NCI-H82 treated with DMSO at 0.1 percent for 48 hours (cell line): ENCODE data around the gene MPDZ.
"Not testable (repeated sequence)": the region's sequence is repeated elsewhere in the genome, so short reads cannot be mapped to it uniquely, and the experiment has no call there.

Experiments
- DNase-seq: peaks from one replicate; lab custom pipeline; 2025; ENCODE audit not compliant: unreplicated experiment; lab: John Stamatoyannopoulos, UW

MPDZ gene

GRCh38 chr9:13268469-13268868 lies 11.0 kb downstream of the MPDZ start:
- DNase-seq = no peak

GRCh38 chr9:13267743-13268142 lies 11.7 kb downstream of the MPDZ start:
- no peak for DNase-seq

GRCh38 chr9:13266167-13266566 lies 13.3 kb downstream of the MPDZ start:
- no peak for DNase-seq

GRCh38 chr9:13264788-13265187 lies 14.7 kb downstream of the MPDZ start:
- no peak for DNase-seq

GRCh38 chr9:13263511-13263910 lies 16.0 kb downstream of the MPDZ start:
- DNase-seq = no peak

GRCh38 chr9:13252852-13253251 lies 26.6 kb downstream of the MPDZ start:
- DNase-seq = no peak

- no peak for DNase-seq
Observed at GRCh38 chr9:13244181-13244580, 35.3 kb downstream of the MPDZ start.

- DNase-seq = no peak
Observed at GRCh38 chr9:13241283-13241682, 38.2 kb downstream of the MPDZ start.

- DNase-seq = no peak
Observed at GRCh38 chr9:13239660-13240059, 39.8 kb downstream of the MPDZ start.

GRCh38 chr9:13239208-13239607 lies 40.3 kb downstream of the MPDZ start:
- no peak for DNase-seq

GRCh38 chr9:13234932-13235331 lies 44.6 kb downstream of the MPDZ start:
- DNase-seq = no peak

- DNase-seq = no peak
Observed at GRCh38 chr9:13228431-13228830, 51.1 kb downstream of the MPDZ start.

- no peak for DNase-seq
Observed at GRCh38 chr9:13224366-13224765, 55.1 kb downstream of the MPDZ start.

- DNase-seq = not testable (repeated sequence)
Observed at GRCh38 chr9:13222733-13223132, 56.8 kb downstream of the MPDZ start.

- DNase-seq = no peak
Observed at GRCh38 chr9:13221741-13222140, 57.8 kb downstream of the MPDZ start.

- no peak for DNase-seq
Observed at GRCh38 chr9:13220837-13221236, 58.7 kb downstream of the MPDZ start.

GRCh38 chr9:13215791-13216554 lies 63.5 kb downstream of the MPDZ start:
- DNase-seq = no peak

- DNase-seq = no peak
Observed at GRCh38 chr9:13213998-13214397, 65.5 kb downstream of the MPDZ start.

- DNase-seq = no peak
Observed at GRCh38 chr9:13213337-13213736, 66.2 kb downstream of the MPDZ start.

GRCh38 chr9:13210306-13210705 lies 69.2 kb downstream of the MPDZ start:
- DNase-seq = no peak

GRCh38 chr9:13209498-13209897 lies 70.0 kb downstream of the MPDZ start:
- DNase-seq = no peak

GRCh38 chr9:13205824-13206223 lies 73.7 kb downstream of the MPDZ start:
- DNase-seq = no peak

- DNase-seq = no peak
Observed at GRCh38 chr9:13190040-13190439, 89.5 kb downstream of the MPDZ start.
